K562 (cell line): ENCODE results near the gene IL17RC. TPM values are rescaled to one million over a fixed set of nuclear protein-coding genes. Genes with fewer than 3 reads are reported as not detected.

Source experiments
- CHD1 ChIP-seq: fragments of 200-600 bp; sonication (generic); IDR thresholded peaks from one replicate; pipeline ENCODE4 v1.6.1; 2012; ENCODE audit warnings: mild to moderate bottlenecking, moderate library complexity, low read length, inconsistent platforms
- CTCFL ChIP-seq: IDR thresholded peaks from 2 replicates; pipeline ENCODE4 v1.6.1; 2011; ENCODE audit warnings: borderline replicate concordance, low read depth, mild to moderate bottlenecking, moderate library complexity, low read length; ENCODE audit not compliant: insufficient read depth, poor library complexity, severe bottlenecking
- EP300 ChIP-seq: IDR thresholded peaks from 2 replicates; pipeline ENCODE4 v1.6.1; 2012; ENCODE audit warnings: low read length, improper control_type of control experiment
- RB1 ChIP-seq: fragments of 450-650 bp; IDR thresholded peaks from 2 replicates; pipeline ENCODE4 v1.6.1; 2017; ENCODE audit warnings: low read depth, mild to moderate bottlenecking
- TCFL5 ChIP-seq: fragments of 250-450 bp; sonication (Bioruptor Pico); conservative IDR thresholded peaks from 2 replicates; pipeline ENCODE4 v1.6.1; 2021; ENCODE audit warnings: mild to moderate bottlenecking, moderate library complexity, matching md5 sums
- THRB ChIP-seq: fragments of 450-650 bp; formaldehyde crosslinking; conservative IDR thresholded peaks from 2 replicates; pipeline ENCODE4 v1.4.0; 2022; ENCODE audit warnings: mild to moderate bottlenecking, missing genetic modification characterization
- ZFP30 ChIP-seq: fragments of 250-450 bp; sonication (Bioruptor Pico); IDR thresholded peaks from 2 replicates; pipeline ENCODE4 v1.8.0; 2022; ENCODE audit warnings: moderate library complexity, mild to moderate bottlenecking, inconsistent platforms, borderline replicate concordance
- ZNF134 ChIP-seq: fragments of 250-450 bp; sonication (Bioruptor Pico); conservative IDR thresholded peaks from 2 replicates; pipeline ENCODE4 v1.4.0; 2020
- ZNF24 ChIP-seq: fragments of 450-650 bp; IDR thresholded peaks from 2 replicates; pipeline ENCODE4 v1.6.1; 2016
- ZNF407 ChIP-seq: fragments of 450-650 bp; IDR thresholded peaks from 2 replicates; pipeline ENCODE4 v1.6.1; 2016; ENCODE audit warnings: low read depth
- polyA plus RNA-seq, 8 experiments: library from polyadenylated mRNA; depleted of rRNA in 4 of 8; stranded (reverse) in 5 of 8; unstranded in 3 of 8; fragments of >200 nt; fragmentation: Nextera tagmentation in 2 of 8; fragmentation: Illumina TruSeq in 1 of 8; extraction: Ambion mirVana in 2 of 8; extraction: Trizol in 1 of 8; gene quantifications; 2 replicates each; pipeline versions ENCODE4 v1.2.1 to v1.2.3, GENCODE V29; 2011 to 2014; ENCODE audit warnings: inconsistent platforms in 1 of 8, missing spikeins in 1 of 8
- total RNA-seq, 7 experiments: library from RNA; depleted of rRNA in 6 of 7; stranded (reverse); fragments of >200 nt in 6 of 7; fragmentation: Illumina TruSeq in 2 of 7; extraction: Trizol in 2 of 7; gene quantifications; 2 replicates each; pipeline versions ENCODE4 v1.2.1 to v1.2.3, GENCODE V29; 2011 to 2021; ENCODE audit warnings: low replicate concordance in 1 of 7
- TF ChIP-seq, protein P1 (sequence below), 2 experiments: fragments of 450-650 bp in 1 of 2; sonication (generic) in 1 of 2; formaldehyde crosslinking; conservative IDR thresholded peaks; 2 replicates each; pipeline versions ENCODE4 v1.4.0 to v1.8.1; 2020 to 2022; ENCODE audit warnings: mild to moderate bottlenecking in 1 of 2, missing genetic modification reagents in 1 of 2

Gene IL17RC
- total and polyA plus RNA-seq, 9 of the 15 experiments (the other 6 are each of a cell fraction or from before 2014, with no cell fraction given), result 0.15 to 11.4 (median 7.1) TPM; not detected in 1

DNA sequence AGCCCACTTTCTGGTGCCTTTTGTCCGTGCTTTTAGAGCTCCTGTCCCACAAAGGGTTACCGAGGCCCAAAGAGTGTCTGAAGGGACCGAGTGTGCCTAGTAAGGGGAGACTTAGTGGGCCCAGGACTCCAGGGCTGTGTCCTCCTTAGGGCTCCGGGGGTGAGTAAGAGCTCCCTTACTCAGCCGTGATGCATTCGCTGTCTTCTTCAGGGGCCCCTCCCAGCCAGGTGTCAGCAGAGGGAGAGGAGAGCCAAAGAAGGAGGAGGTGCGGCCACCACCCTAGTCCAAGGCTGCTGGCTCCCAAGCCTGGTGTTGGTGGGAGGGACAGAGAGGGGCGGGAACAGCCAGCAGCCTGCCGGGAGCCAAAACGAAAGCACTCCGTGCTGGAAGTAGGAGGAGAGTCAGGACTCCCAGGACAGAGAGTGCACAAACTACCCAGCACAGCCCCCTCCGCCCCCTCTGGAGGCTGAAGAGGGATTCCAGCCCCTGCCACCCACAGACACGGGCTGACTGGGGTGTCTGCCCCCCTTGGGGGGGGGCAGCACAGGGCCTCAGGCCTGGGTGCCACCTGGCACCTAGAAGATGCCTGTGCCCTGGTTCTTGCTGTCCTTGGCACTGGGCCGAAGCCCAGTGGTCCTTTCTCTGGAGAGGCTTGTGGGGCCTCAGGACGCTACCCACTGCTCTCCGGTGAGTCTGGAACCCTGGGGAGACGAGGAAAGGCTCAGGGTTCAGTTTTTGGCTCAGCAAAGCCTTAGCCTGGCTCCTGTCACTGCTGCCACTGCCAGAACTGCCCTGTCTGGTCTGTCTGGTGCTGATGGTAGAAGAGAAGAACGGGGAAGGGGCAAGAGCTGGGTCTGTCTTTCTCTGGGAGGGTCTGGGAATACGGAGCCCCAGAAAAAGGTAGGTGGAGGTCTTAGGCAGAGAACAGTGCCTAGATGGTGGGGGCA, at the start of gene IL17RC (continued):
- TF ChIP-seq ZNF134 (CRISPR knock-in tag) (no peak), ZNF24 (no peak), ZNF407 (no peak), ZFP30 (CRISPR knock-in tag) (no peak), CHD1 (no peak), TCFL5 (CRISPR knock-in tag) (no peak), THRB (CRISPR knock-in tag) (no peak), RB1 (no peak), EP300 (no peak; the same call in 1 of the 2 replicates), CTCFL (no peak)
- TF ChIP-seq, protein P1, sequence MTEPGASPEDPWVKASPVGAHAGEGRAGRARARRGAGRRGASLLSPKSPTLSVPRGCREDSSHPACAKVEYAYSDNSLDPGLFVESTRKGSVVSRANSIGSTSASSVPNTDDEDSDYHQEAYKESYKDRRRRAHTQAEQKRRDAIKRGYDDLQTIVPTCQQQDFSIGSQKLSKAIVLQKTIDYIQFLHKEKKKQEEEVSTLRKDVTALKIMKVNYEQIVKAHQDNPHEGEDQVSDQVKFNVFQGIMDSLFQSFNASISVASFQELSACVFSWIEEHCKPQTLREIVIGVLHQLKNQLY (CRISPR knock-in tag; conservative IDR thresholded peaks at IDR 0.05), result 0 out of 4 replicates have a peak, but pooled peaks of 1 of the 2 experiments have one; percentile 10
